ENCODE data around the gene NBEA. TPM values are rescaled to one million over a fixed set of nuclear protein-coding genes. Genes with fewer than 3 reads are reported as not detected.
"Not testable (repeated sequence)": the region's sequence is repeated elsewhere in the genome, so short reads cannot be mapped to it uniquely, and the experiment has no call there.

The NBEA gene
- total RNA-seq, 1 donor from 2014 or later = 10.8 TPM

- H3K36me3 Mint-ChIP-seq (ENCODE audit: low read depth) = no peaks in the 10 kb centered on the region
- H3K27me3 Mint-ChIP-seq (ENCODE audit: low read depth) = no peaks in the 10 kb centered on the region
- H3K4me3 Mint-ChIP-seq = no peak overlapping the region
- no peaks in the 10 kb centered on the region for H3K9me3 Mint-ChIP-seq
- no peak for DNase-seq (ENCODE audit: low read depth, low spot score)
- no peaks in the 10 kb centered on the region for H3K4me1 Mint-ChIP-seq
- TF ChIP-seq, protein P1, sequence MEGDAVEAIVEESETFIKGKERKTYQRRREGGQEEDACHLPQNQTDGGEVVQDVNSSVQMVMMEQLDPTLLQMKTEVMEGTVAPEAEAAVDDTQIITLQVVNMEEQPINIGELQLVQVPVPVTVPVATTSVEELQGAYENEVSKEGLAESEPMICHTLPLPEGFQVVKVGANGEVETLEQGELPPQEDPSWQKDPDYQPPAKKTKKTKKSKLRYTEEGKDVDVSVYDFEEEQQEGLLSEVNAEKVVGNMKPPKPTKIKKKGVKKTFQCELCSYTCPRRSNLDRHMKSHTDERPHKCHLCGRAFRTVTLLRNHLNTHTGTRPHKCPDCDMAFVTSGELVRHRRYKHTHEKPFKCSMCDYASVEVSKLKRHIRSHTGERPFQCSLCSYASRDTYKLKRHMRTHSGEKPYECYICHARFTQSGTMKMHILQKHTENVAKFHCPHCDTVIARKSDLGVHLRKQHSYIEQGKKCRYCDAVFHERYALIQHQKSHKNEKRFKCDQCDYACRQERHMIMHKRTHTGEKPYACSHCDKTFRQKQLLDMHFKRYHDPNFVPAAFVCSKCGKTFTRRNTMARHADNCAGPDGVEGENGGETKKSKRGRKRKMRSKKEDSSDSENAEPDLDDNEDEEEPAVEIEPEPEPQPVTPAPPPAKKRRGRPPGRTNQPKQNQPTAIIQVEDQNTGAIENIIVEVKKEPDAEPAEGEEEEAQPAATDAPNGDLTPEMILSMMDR (conservative IDR thresholded peaks at IDR 0.05) = no peak
- H3K27ac Mint-ChIP-seq (ENCODE audit: unreplicated experiment) = no peak overlapping the region
Observed at GRCh38 chr13:35659796-35660195, 717.7 kb downstream of the NBEA start.

GRCh38 chr13:35664747-35665146, 722.7 kb downstream of the NBEA start:
- Mint-ChIP-seq H3K27ac (ENCODE audit: unreplicated experiment) (no peak overlapping the region), H3K4me1 (no peaks in the 10 kb centered on the region), H3K27me3 (ENCODE audit: low read depth) (no peaks in the 10 kb centered on the region), H3K9me3 (no peaks in the 10 kb centered on the region), H3K36me3 (ENCODE audit: low read depth) (peaks cover 2% of the 10 kb centered on the region), H3K4me3 (no peak overlapping the region)
- TF ChIP-seq, protein P1 (conservative IDR thresholded peaks at IDR 0.05) = no peak
- DNase-seq (ENCODE audit: low read depth, low spot score) = no peak

DNA sequence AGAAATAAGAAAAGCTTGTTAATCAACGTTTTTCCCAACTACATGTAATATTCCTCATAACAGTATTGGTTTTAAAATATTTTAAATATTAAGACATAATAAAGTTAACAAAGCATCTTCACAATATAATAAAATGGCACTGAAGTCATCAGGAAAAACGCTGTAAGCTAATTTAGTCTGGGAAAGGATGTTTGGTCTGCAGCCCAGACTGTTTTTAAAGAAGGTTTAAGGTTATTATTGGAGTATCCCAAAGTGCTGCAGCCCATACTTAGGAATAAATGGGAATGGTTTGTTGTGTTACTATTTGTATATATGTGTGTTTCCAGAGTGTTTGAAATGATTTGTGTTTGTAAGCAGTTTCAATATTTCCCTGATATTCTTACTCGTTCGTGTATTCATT, 727.3 kb downstream of the NBEA start:
- DNase-seq (ENCODE audit: low read depth, low spot score) = no peak
- peaks cover 2% of the 10 kb centered on the region for H3K36me3 Mint-ChIP-seq (ENCODE audit: low read depth)
- H3K4me3 Mint-ChIP-seq = no peak overlapping the region
- no peak overlapping the region for H3K27ac Mint-ChIP-seq (ENCODE audit: unreplicated experiment)
- no peaks in the 10 kb centered on the region for H3K4me1 Mint-ChIP-seq
- no peaks in the 10 kb centered on the region for H3K27me3 Mint-ChIP-seq (ENCODE audit: low read depth)
- H3K9me3 Mint-ChIP-seq = no peaks in the 10 kb centered on the region
- TF ChIP-seq, protein P1 (conservative IDR thresholded peaks at IDR 0.05) = no peak

GRCh38 chr13:35672611-35673010, 730.5 kb downstream of the NBEA start:
- no peaks in the 10 kb centered on the region for H3K27me3 Mint-ChIP-seq (ENCODE audit: low read depth)
- no peak overlapping the region for H3K27ac Mint-ChIP-seq (ENCODE audit: unreplicated experiment)
- no peaks in the 10 kb centered on the region for H3K9me3 Mint-ChIP-seq
- TF ChIP-seq, protein P1 (conservative IDR thresholded peaks at IDR 0.05) = no peak
- no peak overlapping the region for H3K4me3 Mint-ChIP-seq
- peaks cover 2% of the 10 kb centered on the region for H3K36me3 Mint-ChIP-seq (ENCODE audit: low read depth)
- no peaks in the 10 kb centered on the region for H3K4me1 Mint-ChIP-seq
- no peak for DNase-seq (ENCODE audit: low read depth, low spot score)

DNA sequence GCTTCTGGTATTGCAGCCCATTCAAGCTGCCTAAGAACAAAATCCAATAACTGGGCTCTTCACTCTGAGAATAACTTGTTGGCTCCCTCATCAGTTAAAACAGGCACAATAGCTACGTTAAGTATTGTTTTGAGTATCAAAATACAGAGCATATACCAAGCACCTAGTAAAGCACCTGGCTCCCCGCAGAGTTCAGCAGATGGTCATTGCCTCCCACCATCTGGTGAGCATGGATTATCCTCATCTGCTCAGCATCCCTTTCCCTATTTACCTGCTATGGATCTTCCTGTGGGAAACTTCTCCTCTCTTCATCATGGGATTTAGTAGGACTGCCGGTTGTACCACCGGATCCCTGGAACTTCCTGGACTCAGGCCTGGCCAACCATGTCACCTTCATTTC, 733.6 kb downstream of the NBEA start:
- Mint-ChIP-seq H3K36me3 (ENCODE audit: low read depth) (no peaks in the 10 kb centered on the region), H3K27ac (ENCODE audit: unreplicated experiment) (no peak overlapping the region), H3K4me3 (no peak overlapping the region)

DNA sequence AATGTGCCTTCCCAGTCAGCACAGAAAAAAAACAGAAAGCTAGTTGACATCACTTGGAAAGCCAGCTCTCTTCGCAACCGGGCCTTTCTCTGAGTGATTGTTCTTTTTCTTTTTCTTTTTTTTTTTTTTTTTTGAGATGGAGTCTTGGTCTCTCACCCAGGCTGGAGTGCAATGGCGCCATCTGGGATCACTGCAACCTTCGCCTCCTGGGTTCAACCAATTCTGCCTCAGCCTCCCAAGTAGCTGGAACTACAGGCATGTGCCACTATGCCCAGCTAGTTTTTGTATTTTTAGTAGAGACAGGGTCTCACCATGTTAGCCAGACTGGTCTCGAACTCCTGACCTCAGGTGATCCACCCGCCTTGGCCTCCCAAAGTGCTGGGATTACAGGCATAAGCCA, 735.8 kb downstream of the NBEA start:
- H3K27ac Mint-ChIP-seq (ENCODE audit: unreplicated experiment); H3K36me3 Mint-ChIP-seq (ENCODE audit: low read depth); H3K9me3 Mint-ChIP-seq; H3K4me3 Mint-ChIP-seq; DNase-seq (ENCODE audit: low read depth, low spot score); H3K27me3 Mint-ChIP-seq (ENCODE audit: low read depth); H3K4me1 Mint-ChIP-seq: not testable (repeated sequence)

More for the DNA sequence above, 733.6 kb downstream of the NBEA start:
- TF ChIP-seq, protein P1 (conservative IDR thresholded peaks at IDR 0.05) = no peak
- Mint-ChIP-seq H3K9me3 (no peaks in the 10 kb centered on the region), H3K4me1 (no peaks in the 10 kb centered on the region), H3K27me3 (ENCODE audit: low read depth) (no peaks in the 10 kb centered on the region)
- DNase-seq (ENCODE audit: low read depth, low spot score) = no peak
